Bronchial epithelial cell (primary cell): ENCODE results near the gene ADD3. TPM values are rescaled to one million over a fixed set of nuclear protein-coding genes. Genes with fewer than 3 reads are reported as not detected.

Experiments
- DNase-seq: peaks from one replicate; pipeline ENCODE4 v3.0.0-alpha.2; 2010; ENCODE audit warnings: low read depth
- FAIRE-seq: peaks from 2 replicates; lab custom pipeline; 2011; peaks lifted over from hg19 to GRCh38; lab: Jason Lieb, UNC
- H3K27me3 ChIP-seq: 2 replicates; pipeline ENCODE4 v1.5.1; 2011; ENCODE audit warnings: low read length; ENCODE audit not compliant: control insufficient read depth, insufficient read depth
- H3K36me3 ChIP-seq: 2 replicates; pipeline ENCODE4 v1.5.1; 2011; ENCODE audit warnings: low read length; ENCODE audit not compliant: control insufficient read depth, insufficient read depth
- H3K4me3 ChIP-seq: 2 replicates; pipeline ENCODE4 v1.5.1; 2011; ENCODE audit warnings: mild to moderate bottlenecking, low read depth, low read length, control low read depth
- total RNA-seq: library from RNA; depleted of rRNA; stranded (reverse); fragments of >200 nt; gene quantifications from 2 replicates; pipeline ENCODE4 v1.2.1, GENCODE V29; 2014
- TF ChIP-seq, protein P1 (sequence below): IDR thresholded peaks from 2 replicates; pipeline ENCODE4 v1.5.1; 2011; ENCODE audit warnings: mild to moderate bottlenecking, moderate library complexity, low read length, control low read depth, inconsistent platforms; ENCODE audit not compliant: insufficient read depth, severe bottlenecking

ADD3 gene
- total RNA-seq, 1 donor from 2014 or later, result 39.5 TPM

DNA sequence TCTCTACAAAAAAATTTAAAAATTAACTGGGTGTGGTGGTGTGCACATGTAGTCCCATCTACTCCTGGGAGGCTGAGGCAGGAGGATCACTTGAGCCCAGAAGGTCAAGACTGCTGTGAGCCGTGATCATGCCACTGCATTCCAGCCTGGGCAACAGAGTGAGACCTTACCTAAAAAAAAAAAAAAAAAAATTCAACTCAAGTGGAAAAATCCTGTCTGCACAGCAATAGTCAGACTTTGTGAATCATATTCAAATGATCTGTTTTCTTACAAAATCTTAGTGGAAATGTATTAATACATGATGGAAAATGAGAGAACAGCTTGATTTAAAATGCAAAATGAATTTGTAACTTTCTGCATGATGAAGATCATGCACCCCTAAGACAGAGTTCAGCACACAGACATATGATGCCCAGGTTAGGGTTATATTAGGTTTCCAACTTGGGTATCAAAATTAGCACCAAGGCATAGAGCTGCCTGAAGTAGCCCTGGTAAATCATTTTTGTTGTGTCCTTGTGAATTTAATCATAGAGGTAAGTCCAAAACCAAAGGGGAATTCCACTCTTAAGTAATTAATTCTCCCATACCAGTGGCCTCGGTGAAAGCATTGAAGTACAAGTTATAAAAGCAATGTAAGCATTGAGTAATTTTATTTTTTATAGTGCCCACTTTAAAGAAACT, 93.8 kb downstream of the ADD3 start:
- no peaks in the 10 kb centered on the region for H3K27me3 ChIP-seq
- TF ChIP-seq, protein P1, sequence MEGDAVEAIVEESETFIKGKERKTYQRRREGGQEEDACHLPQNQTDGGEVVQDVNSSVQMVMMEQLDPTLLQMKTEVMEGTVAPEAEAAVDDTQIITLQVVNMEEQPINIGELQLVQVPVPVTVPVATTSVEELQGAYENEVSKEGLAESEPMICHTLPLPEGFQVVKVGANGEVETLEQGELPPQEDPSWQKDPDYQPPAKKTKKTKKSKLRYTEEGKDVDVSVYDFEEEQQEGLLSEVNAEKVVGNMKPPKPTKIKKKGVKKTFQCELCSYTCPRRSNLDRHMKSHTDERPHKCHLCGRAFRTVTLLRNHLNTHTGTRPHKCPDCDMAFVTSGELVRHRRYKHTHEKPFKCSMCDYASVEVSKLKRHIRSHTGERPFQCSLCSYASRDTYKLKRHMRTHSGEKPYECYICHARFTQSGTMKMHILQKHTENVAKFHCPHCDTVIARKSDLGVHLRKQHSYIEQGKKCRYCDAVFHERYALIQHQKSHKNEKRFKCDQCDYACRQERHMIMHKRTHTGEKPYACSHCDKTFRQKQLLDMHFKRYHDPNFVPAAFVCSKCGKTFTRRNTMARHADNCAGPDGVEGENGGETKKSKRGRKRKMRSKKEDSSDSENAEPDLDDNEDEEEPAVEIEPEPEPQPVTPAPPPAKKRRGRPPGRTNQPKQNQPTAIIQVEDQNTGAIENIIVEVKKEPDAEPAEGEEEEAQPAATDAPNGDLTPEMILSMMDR, result no peak
- FAIRE-seq, result no peak
- DNase-seq, result no peak
- no peak overlapping the region for H3K4me3 ChIP-seq
- peaks cover 2% of the 10 kb centered on the region for H3K36me3 ChIP-seq

DNA sequence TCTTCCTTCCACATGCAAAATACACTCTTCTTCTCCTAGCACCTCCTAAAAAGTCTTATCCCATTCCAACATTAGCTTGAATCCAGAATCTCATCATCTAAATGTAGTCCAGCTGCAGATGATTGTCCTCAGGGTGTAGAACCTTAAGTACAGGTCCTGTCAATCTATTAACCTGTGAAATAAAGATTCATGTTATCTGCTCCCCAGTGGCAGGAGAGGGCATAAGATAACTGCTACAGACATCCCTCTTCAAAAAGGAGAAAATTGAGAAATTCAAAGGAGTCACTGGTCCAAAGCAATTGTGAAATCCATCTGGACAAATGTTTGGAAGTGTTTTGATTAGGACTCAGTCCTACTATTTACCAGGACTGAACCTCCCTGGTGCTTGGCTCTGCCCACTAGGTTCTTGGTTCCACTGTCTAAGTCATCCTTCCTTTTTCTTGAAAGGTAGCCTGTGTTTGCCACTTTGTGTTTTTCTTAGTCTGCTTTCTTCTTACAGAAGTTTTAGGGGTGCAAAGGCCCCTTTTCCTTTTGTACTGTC, 96.2 kb downstream of the ADD3 start:
- H3K4me3 ChIP-seq, result no peak overlapping the region
- TF ChIP-seq, protein P1, result no peak
- FAIRE-seq (no peak), DNase-seq (no peak)
- H3K27me3 ChIP-seq, result no peaks in the 10 kb centered on the region
- peaks cover 2% of the 10 kb centered on the region for H3K36me3 ChIP-seq

DNA sequence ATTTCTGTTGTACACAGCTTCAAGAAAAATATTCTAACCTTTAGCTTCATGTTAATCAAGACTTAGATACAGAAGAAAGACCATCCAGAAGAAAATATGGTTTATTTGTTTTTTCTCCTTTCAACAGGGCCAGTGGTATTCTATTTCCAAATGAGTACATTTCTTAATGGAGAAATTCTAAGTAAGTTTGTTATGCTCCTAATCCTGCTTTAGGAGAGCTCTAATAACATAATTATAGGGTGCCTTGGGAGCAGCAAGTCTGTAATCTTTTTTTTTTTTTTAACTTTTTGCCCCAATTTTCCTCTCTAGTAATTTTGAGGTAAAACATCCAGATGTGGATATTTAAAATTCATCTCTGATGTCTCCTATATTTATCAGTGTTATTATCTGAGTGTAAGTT, 98.1 kb downstream of the ADD3 start:
- H3K4me3 ChIP-seq, result no peak overlapping the region
- FAIRE-seq (no peak), DNase-seq (no peak)
- TF ChIP-seq, protein P1, result no peak
- peaks cover 2% of the 10 kb centered on the region for H3K36me3 ChIP-seq
- no peaks in the 10 kb centered on the region for H3K27me3 ChIP-seq

DNA sequence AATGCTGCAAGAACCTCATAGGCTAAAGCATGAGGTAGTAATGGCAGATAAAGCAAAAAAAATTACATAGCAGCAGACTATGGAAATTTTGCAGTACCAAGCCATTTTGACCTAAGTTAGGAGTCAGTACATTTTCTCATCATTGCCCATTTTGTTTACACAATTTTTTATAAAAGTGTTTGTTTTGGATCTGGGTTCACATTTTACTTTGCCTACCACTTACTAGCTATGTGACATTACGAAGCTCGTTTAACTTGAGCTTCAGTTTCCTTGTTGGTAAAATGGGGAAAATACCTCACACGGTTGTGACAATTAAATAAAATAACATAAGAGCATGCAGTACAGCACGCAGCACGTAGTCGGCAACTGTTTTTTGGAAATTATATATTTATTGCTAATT, 99.6 kb downstream of the ADD3 start:
- Histone ChIP-seq H3K36me3 (no peaks in the 10 kb centered on the region), H3K27me3 (no peaks in the 10 kb centered on the region), H3K4me3 (no peak overlapping the region)
- FAIRE-seq, result no peak
- TF ChIP-seq, protein P1, result no peak
- no peak for DNase-seq

DNA sequence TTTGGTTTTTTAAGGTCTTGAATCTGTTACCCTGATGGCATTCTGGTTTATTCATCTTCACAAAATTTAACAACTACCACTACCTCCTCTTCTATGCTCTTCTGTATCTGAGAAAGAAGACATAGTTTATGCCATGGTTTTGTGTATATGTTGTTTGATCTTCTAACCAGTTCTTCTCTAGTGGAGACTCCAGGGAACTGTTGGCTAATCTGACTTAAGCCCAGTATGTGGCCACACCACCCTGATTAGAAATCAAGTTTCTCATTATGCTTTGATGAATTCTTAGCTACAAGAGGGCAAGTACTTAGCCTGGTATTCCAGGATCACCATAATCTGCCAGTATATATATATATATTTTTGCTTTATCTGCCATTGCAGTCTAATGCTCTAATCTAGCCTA, 100.1 kb downstream of the ADD3 start:
- Histone ChIP-seq H3K36me3 (no peaks in the 10 kb centered on the region), H3K4me3 (no peak overlapping the region), H3K27me3 (no peaks in the 10 kb centered on the region)
- TF ChIP-seq, protein P1, result no peak
- DNase-seq (no peak), FAIRE-seq (no peak)
